ENCODE data around the gene B3GLCT. TPM values are rescaled to one million over a fixed set of nuclear protein-coding genes. Genes with fewer than 3 reads are reported as not detected.

B3GLCT gene
- total RNA-seq, 1 experiment from 2014 or later, result 3.2 TPM

GRCh38 chr13:31227063-31227462 is 27.3 kb downstream of the B3GLCT start:
- BruUV-seq (replicated peaks), result no TSS peak
- Histone ChIP-seq H3K4me3 (ENCODE audit: low read length) (no peak overlapping the region), H3K27me3 (ENCODE audit: low read length) (no peaks in the 10 kb centered on the region), H3K36me3 (ENCODE audit: low read depth, low read length) (no peaks in the 10 kb centered on the region), H3K9me3 (ENCODE audit: low read length) (no peaks in the 10 kb centered on the region), H4K20me1 (ENCODE audit: low read length) (no peaks in the 10 kb centered on the region), H3F3A (ENCODE audit: low read length, unreplicated experiment) (no peaks in the 10 kb centered on the region), H3K79me2 (ENCODE audit: low read length) (no peaks in the 10 kb centered on the region), H3K9me2 (replicated peaks; ENCODE audit: low read length) (no peaks in the 10 kb centered on the region), H3K4me2 (ENCODE audit: low read length) (no peak overlapping the region), H3K9ac (ENCODE audit: low read length) (no peak overlapping the region), H3K27ac (ENCODE audit: low read length) (no peak overlapping the region), H3K4me1 (ENCODE audit: insufficient read depth, low read length) (peaks cover 6% of the 10 kb centered on the region), H2AFZ (ENCODE audit: low read length) (no peak overlapping the region)
- intact Hi-C loops (cut with micrococcal nuclease), result no loop called here
- TF ChIP-seq EZH2phosphoT487 (IDR thresholded peaks at IDR 0.05; ENCODE audit: borderline replicate concordance, low read length) (no peak), EZH2 (IDR thresholded peaks at IDR 0.05; ENCODE audit: low read length, unreplicated experiment) (no peak)
- TF ChIP-seq, protein P1, sequence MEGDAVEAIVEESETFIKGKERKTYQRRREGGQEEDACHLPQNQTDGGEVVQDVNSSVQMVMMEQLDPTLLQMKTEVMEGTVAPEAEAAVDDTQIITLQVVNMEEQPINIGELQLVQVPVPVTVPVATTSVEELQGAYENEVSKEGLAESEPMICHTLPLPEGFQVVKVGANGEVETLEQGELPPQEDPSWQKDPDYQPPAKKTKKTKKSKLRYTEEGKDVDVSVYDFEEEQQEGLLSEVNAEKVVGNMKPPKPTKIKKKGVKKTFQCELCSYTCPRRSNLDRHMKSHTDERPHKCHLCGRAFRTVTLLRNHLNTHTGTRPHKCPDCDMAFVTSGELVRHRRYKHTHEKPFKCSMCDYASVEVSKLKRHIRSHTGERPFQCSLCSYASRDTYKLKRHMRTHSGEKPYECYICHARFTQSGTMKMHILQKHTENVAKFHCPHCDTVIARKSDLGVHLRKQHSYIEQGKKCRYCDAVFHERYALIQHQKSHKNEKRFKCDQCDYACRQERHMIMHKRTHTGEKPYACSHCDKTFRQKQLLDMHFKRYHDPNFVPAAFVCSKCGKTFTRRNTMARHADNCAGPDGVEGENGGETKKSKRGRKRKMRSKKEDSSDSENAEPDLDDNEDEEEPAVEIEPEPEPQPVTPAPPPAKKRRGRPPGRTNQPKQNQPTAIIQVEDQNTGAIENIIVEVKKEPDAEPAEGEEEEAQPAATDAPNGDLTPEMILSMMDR (conservative IDR thresholded peaks at IDR 0.05; ENCODE audit: low read depth, low read length), result no peak
- CTCF ChIA-PET, result no interaction called here
- POLR2A ChIA-PET (ENCODE audit: unreplicated experiment), result no interaction called here
- DNase-seq, result peak; percentile 60
- ATAC-seq, result peak; percentile 71

GRCh38 chr13:31227870-31228269 is 28.1 kb downstream of the B3GLCT start:
- Histone ChIP-seq H3F3A (ENCODE audit: low read length, unreplicated experiment) (no peaks in the 10 kb centered on the region), H2AFZ (ENCODE audit: low read length) (no peak overlapping the region), H3K27ac (ENCODE audit: low read length) (no peak overlapping the region), H3K9me3 (ENCODE audit: low read length) (no peaks in the 10 kb centered on the region), H3K36me3 (ENCODE audit: low read depth, low read length) (no peaks in the 10 kb centered on the region), H4K20me1 (ENCODE audit: low read length) (no peaks in the 10 kb centered on the region), H3K79me2 (ENCODE audit: low read length) (no peaks in the 10 kb centered on the region), H3K4me3 (ENCODE audit: low read length) (no peak overlapping the region), H3K27me3 (ENCODE audit: low read length) (no peaks in the 10 kb centered on the region), H3K9me2 (replicated peaks; ENCODE audit: low read length) (no peaks in the 10 kb centered on the region), H3K4me1 (ENCODE audit: insufficient read depth, low read length) (peaks cover 6% of the 10 kb centered on the region), H3K4me2 (ENCODE audit: low read length) (no peak overlapping the region), H3K9ac (ENCODE audit: low read length) (no peak overlapping the region)
- DNase-seq (no peak), ATAC-seq (no peak)
- no TSS peak for BruUV-seq (replicated peaks)
- ChIA-PET CTCF (no interaction called here), POLR2A (ENCODE audit: unreplicated experiment) (no interaction called here)
- TF ChIP-seq EZH2 (IDR thresholded peaks at IDR 0.05; ENCODE audit: low read length, unreplicated experiment) (no peak), EZH2phosphoT487 (IDR thresholded peaks at IDR 0.05; ENCODE audit: borderline replicate concordance, low read length) (no peak)
- TF ChIP-seq, protein P1 (conservative IDR thresholded peaks at IDR 0.05; ENCODE audit: low read depth, low read length), result no peak
- intact Hi-C loops (cut with micrococcal nuclease), result no loop called here

DNA sequence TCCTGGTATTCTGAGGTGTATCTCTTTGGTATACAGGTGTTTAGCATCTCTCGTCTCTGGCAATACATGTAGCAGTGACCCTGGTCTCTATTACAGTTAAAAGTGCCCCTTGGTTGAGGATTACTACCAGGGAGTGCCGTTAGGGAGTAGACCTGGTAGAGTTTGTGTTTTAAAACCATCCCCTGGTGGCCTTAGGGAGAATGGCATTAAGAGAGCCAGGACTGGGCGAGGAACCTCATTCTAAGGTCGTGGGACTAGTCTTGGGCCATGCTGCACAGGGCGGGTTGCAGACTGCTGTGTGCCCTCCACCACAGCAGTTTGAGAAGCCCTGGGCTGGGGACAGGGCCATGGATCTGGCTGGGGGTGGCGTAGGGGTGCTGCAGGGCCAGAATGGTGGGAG is 35.0 kb downstream of the B3GLCT start:
- H3K9me3 ChIP-seq (ENCODE audit: low read length), result no peaks in the 10 kb centered on the region
- no peaks in the 10 kb centered on the region for H3K4me1 ChIP-seq (ENCODE audit: insufficient read depth, low read length)
- BruUV-seq (replicated peaks), result no TSS peak
- H3K9ac ChIP-seq (ENCODE audit: low read length), result no peak overlapping the region
- ATAC-seq, result peak; percentile 68
- H3F3A ChIP-seq (ENCODE audit: low read length, unreplicated experiment), result no peaks in the 10 kb centered on the region
- H3K4me2 ChIP-seq (ENCODE audit: low read length), result no peak overlapping the region
- H3K27ac ChIP-seq (ENCODE audit: low read length), result no peak overlapping the region
- TF ChIP-seq EZH2 (IDR thresholded peaks at IDR 0.05; ENCODE audit: low read length, unreplicated experiment), result no peak
- TF ChIP-seq, protein P1 (conservative IDR thresholded peaks at IDR 0.05; ENCODE audit: low read depth, low read length), result peak; percentile 43; the same call in 1 of the 2 replicates
- H3K36me3 ChIP-seq (ENCODE audit: low read depth, low read length), result no peaks in the 10 kb centered on the region
- H3K79me2 ChIP-seq (ENCODE audit: low read length), result no peaks in the 10 kb centered on the region
- DNase-seq, result peak; percentile 14
- POLR2A ChIA-PET (ENCODE audit: unreplicated experiment), result no interaction called here
- H2AFZ ChIP-seq (ENCODE audit: low read length), result no peak overlapping the region
- intact Hi-C loops (cut with micrococcal nuclease), result loop anchor here (1.0 to 2.0 kb wide), 2 partner anchors 60 to 558 kb away; no protein-coding TSS in a partner anchor
- H3K9me2 ChIP-seq (replicated peaks; ENCODE audit: low read length), result no peaks in the 10 kb centered on the region
- H3K4me3 ChIP-seq (ENCODE audit: low read length), result no peak overlapping the region
- CTCF ChIA-PET, result interaction anchor here (1.5 kb wide), 1 partner anchor 193 kb away, joined by 4 read pairs; no protein-coding TSS in a partner anchor
- no peaks in the 10 kb centered on the region for H3K27me3 ChIP-seq (ENCODE audit: low read length)
- no peaks in the 10 kb centered on the region for H4K20me1 ChIP-seq (ENCODE audit: low read length)

Data from PC-3 (cell line).